ENCODE results near the gene MAP3K1. TPM values are rescaled to one million over a fixed set of nuclear protein-coding genes. Genes with fewer than 3 reads are reported as not detected.

Gene MAP3K1
- total and polyA plus RNA-seq, 2 experiments from 2014 or later, result 9.5 to 14.4 TPM

- TF ChIP-seq ZNF462 (CRISPR knock-in tag; IDR thresholded peaks at IDR 0.05) (no peak), JUNB (IDR thresholded peaks at IDR 0.05; ENCODE audit: unreplicated experiment) (no peak), POLR2AphosphoS5 (IDR thresholded peaks at IDR 0.05; ENCODE audit: low read depth) (no peak), CREB1 (CRISPR knock-in tag; IDR thresholded peaks at IDR 0.05; ENCODE audit: low read depth) (no peak), REST (IDR thresholded peaks at IDR 0.05; ENCODE audit: unreplicated experiment) (no peak), ETS1 (IDR thresholded peaks at IDR 0.05) (no peak)
Measured at GRCh38 chr5:56918054-56918453, 102.7 kb downstream of the MAP3K1 start (continued).

All from GM23338 (cell line).